ENCODE data around the gene IPMK.
A peak's percentile ranks its signal among the peaks of the same experiment; 100 is the strongest.
"Not testable (repeated sequence)": the region's sequence is repeated elsewhere in the genome, so short reads cannot be mapped to it uniquely, and the experiment has no call there.

Gene IPMK

GRCh38 chr10:58266003-58266825 lies 1.5 kb downstream of the IPMK start:
- no peaks in the 10 kb centered on the region for H3K9me3 ChIP-seq (ENCODE audit: control insufficient read depth, low read length)
- H3K27me3 ChIP-seq (ENCODE audit: control insufficient read depth, insufficient read depth, low read length): no peaks in the 10 kb centered on the region
- H3K4me1 ChIP-seq (ENCODE audit: control insufficient read depth, insufficient read depth, low read length): no peaks in the 10 kb centered on the region
- peak overlapping the region; percentile 54 for H3K4me3 ChIP-seq (ENCODE audit: low read length)
- H3K9ac ChIP-seq (ENCODE audit: low read length): peak overlapping the region; percentile 77
- no peaks in the 10 kb centered on the region for H3K36me3 ChIP-seq (ENCODE audit: control insufficient read depth, insufficient read depth, low read length)

- no peaks in the 10 kb centered on the region for H3K4me1 ChIP-seq (ENCODE audit: control insufficient read depth, insufficient read depth, low read length)
- H3K9me3 ChIP-seq (ENCODE audit: control insufficient read depth, low read length): no peaks in the 10 kb centered on the region
- no peaks in the 10 kb centered on the region for H3K36me3 ChIP-seq (ENCODE audit: control insufficient read depth, insufficient read depth, low read length)
- H3K27me3 ChIP-seq (ENCODE audit: control insufficient read depth, insufficient read depth, low read length): no peaks in the 10 kb centered on the region
- H3K9ac ChIP-seq (ENCODE audit: low read length): no peak overlapping the region
- H3K4me3 ChIP-seq (ENCODE audit: low read length): no peak overlapping the region
Observed at GRCh38 chr10:58265249-58265648, 2.4 kb downstream of the IPMK start.

DNA sequence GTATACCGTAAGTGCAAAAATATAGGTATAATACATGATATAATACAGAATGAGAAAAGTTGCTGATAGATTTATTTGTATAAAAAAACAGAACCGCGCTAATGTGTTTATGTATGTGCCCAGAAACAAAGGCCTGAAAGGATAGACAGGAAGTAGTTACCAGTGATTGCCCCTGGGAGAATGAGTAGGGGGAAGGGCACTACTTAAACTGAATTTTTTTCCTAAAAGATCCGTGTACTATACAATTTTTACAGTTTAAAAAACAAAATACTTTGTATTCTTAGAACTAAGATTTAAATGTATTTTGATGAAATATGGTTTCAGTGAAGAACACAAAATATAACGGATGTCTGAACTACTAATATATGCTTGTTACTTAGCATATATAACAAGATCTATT lies 2.9 kb downstream of the IPMK start:
- H3K9ac ChIP-seq (ENCODE audit: low read length): no peak overlapping the region
- no peaks in the 10 kb centered on the region for H3K36me3 ChIP-seq (ENCODE audit: control insufficient read depth, insufficient read depth, low read length)
- no peaks in the 10 kb centered on the region for H3K9me3 ChIP-seq (ENCODE audit: control insufficient read depth, low read length)
- no peak overlapping the region for H3K4me3 ChIP-seq (ENCODE audit: low read length)
- H3K4me1 ChIP-seq (ENCODE audit: control insufficient read depth, insufficient read depth, low read length): no peaks in the 10 kb centered on the region
- H3K27me3 ChIP-seq (ENCODE audit: control insufficient read depth, insufficient read depth, low read length): no peaks in the 10 kb centered on the region

DNA sequence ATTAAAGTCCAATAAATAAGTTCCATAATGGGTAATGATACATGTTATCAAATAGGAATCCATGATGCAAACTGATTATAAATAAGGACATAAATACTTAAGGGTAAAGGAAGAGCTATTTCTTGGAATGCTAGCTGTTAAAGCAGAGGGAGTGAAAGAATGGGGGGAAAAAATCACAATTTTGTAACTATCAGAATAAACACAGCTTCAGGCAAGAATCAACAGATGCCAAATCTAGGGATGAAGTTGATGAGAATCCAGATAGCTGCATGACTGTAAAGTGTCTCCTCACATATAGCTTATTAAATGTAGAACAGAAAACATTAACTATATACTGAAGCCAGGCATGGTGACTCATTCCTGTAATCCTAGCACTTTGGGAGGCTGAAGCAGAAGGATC lies 4.9 kb downstream of the IPMK start:
- Histone ChIP-seq H3K9me3 (ENCODE audit: control insufficient read depth, low read length) (no peaks in the 10 kb centered on the region), H3K4me3 (ENCODE audit: low read length) (no peak overlapping the region), H3K36me3 (ENCODE audit: control insufficient read depth, insufficient read depth, low read length) (no peaks in the 10 kb centered on the region), H3K4me1 (ENCODE audit: control insufficient read depth, insufficient read depth, low read length) (no peaks in the 10 kb centered on the region), H3K27me3 (ENCODE audit: control insufficient read depth, insufficient read depth, low read length) (no peaks in the 10 kb centered on the region), H3K9ac (ENCODE audit: low read length) (no peak overlapping the region)

DNA sequence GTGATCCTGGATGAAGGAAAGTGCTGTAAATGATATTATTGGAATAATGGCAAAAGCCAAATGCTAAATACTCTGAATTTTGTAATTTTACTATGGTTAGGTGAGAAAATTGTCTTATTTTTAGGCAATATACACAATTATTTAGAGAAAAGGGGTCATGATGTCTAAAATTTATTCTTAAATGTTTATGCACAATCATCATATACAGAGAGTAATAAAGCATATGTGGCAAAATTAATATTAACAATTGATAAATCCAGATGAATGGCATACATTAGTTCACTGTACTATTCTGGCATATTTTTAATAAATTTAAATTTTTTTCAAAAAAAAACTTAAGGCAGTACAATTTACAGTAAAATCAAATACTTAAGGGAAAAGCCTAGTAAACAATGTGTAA lies 7.4 kb downstream of the IPMK start:
- Histone ChIP-seq H3K27me3 (ENCODE audit: control insufficient read depth, insufficient read depth, low read length) (no peaks in the 10 kb centered on the region), H3K9me3 (ENCODE audit: control insufficient read depth, low read length) (no peaks in the 10 kb centered on the region), H3K4me3 (ENCODE audit: low read length) (no peak overlapping the region), H3K9ac (ENCODE audit: low read length) (no peak overlapping the region), H3K36me3 (ENCODE audit: control insufficient read depth, insufficient read depth, low read length) (no peaks in the 10 kb centered on the region), H3K4me1 (ENCODE audit: control insufficient read depth, insufficient read depth, low read length) (no peaks in the 10 kb centered on the region)

DNA sequence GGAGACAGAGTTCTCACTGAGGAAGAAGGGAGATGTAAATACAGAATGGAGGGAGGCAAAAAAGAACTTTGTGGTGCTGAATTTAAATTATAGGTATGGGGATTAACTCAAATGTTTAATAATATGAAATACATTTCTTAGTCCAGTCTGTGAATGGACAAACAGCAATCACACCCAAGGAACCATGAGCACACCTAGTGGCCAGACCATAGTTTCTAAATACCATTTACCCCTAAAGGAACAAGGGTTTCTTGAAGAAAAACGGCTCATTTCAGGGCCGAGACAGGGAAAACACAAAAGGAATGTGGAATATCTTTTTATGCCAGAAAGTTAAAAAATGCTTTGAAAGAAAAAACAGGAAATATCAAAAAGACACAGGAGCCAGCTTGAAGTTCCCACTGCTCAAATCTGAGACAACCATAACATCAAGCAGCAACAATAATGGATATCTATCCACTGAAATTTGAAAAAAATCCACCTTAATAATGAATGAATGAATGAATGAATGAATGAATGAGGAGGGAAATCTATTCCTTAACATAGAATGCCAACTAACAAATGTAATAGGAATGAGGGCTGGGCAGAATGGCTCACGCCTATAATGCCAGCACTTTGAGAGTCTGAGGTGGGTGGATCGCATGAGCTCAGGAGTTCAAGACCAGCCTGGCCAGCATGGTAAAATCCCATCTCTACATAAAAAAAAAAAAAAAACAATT lies 8.6 kb downstream of the IPMK start:
- Histone ChIP-seq H3K4me3 (ENCODE audit: low read length) (no peak overlapping the region), H3K9me3 (ENCODE audit: control insufficient read depth, low read length) (no peaks in the 10 kb centered on the region)

DNA sequence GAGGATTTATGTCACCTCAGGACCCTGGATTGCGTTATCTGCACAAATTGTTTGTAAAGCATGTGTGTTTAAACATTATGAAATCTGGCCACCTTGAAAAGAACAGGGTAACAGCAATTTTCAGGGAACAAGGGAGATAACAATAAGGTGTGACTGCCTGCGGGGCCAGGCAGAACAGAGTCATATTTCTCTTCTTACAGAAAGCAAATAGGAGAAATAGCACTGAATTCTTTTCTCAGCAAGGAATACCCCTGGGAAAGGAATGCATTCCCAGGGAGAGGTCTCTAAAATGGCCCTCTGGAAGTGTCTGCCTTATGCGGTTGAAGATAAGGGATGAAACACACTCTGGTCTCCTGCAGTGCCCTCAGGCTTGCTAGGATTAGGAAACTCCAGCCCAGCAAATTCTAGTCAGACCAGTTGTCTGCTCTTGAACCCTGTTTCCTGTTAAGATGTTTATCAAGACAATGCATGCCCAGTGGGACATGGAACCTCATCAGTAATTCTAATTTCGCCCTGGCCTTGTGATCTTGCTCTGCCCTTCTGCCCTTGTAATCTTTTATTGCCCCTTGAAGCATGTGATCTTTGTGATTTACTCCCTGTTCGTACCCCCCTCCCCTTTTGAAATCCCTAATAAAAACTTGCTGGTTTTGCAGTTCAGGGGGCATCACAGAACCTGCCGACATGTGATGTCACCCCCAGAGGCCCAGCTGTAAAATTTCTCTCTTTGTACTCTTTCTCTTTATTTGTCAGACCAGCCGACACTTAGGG lies 11.5 kb downstream of the IPMK start:
- H3K9ac ChIP-seq (ENCODE audit: low read length): not testable (repeated sequence)

More for the DNA sequence above, 8.6 kb downstream of the IPMK start:
- H3K27me3 ChIP-seq (ENCODE audit: control insufficient read depth, insufficient read depth, low read length): no peaks in the 10 kb centered on the region
- no peaks in the 10 kb centered on the region for H3K4me1 ChIP-seq (ENCODE audit: control insufficient read depth, insufficient read depth, low read length)
- H3K36me3 ChIP-seq (ENCODE audit: control insufficient read depth, insufficient read depth, low read length): no peaks in the 10 kb centered on the region
- H3K9ac ChIP-seq (ENCODE audit: low read length): no peak overlapping the region

DNA sequence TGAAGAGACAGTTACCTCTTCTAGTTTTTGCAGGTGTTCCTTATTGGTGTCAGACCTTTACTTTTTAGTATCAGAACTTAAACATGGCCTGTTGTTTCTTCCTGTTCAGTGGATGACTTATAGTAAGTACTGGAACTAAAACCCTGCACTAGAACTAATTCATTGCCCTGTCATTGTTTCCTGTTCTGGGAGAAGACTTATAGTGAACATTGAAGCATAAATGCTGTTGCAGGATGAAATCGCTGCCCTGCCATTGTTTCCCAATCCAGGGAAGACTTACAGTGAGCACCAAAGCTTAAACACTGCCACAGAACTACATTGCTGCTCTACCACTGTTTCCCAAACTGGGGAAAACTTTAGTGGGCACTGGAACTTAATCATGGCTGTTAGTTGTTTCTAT lies 13.1 kb downstream of the IPMK start:
- Histone ChIP-seq H3K9ac (ENCODE audit: low read length) (no peak overlapping the region), H3K36me3 (ENCODE audit: control insufficient read depth, insufficient read depth, low read length) (no peaks in the 10 kb centered on the region), H3K9me3 (ENCODE audit: control insufficient read depth, low read length) (no peaks in the 10 kb centered on the region), H3K4me1 (ENCODE audit: control insufficient read depth, insufficient read depth, low read length) (no peaks in the 10 kb centered on the region), H3K27me3 (ENCODE audit: control insufficient read depth, insufficient read depth, low read length) (no peaks in the 10 kb centered on the region), H3K4me3 (ENCODE audit: low read length) (no peak overlapping the region)

More for the DNA sequence above, 11.5 kb downstream of the IPMK start:
- not testable (repeated sequence) for H3K27me3 ChIP-seq (ENCODE audit: control insufficient read depth, insufficient read depth, low read length); H3K36me3 ChIP-seq (ENCODE audit: control insufficient read depth, insufficient read depth, low read length); H3K9me3 ChIP-seq (ENCODE audit: control insufficient read depth, low read length); H3K4me3 ChIP-seq (ENCODE audit: low read length); H3K4me1 ChIP-seq (ENCODE audit: control insufficient read depth, insufficient read depth, low read length)

GRCh38 chr10:58253184-58253583 lies 14.5 kb downstream of the IPMK start:
- Histone ChIP-seq H3K4me1 (ENCODE audit: control insufficient read depth, insufficient read depth, low read length) (no peaks in the 10 kb centered on the region), H3K9me3 (ENCODE audit: control insufficient read depth, low read length) (no peaks in the 10 kb centered on the region), H3K9ac (ENCODE audit: low read length) (no peak overlapping the region), H3K4me3 (ENCODE audit: low read length) (no peak overlapping the region), H3K27me3 (ENCODE audit: control insufficient read depth, insufficient read depth, low read length) (no peaks in the 10 kb centered on the region), H3K36me3 (ENCODE audit: control insufficient read depth, insufficient read depth, low read length) (no peaks in the 10 kb centered on the region)

- not testable (repeated sequence) for H3K27me3 ChIP-seq (ENCODE audit: control insufficient read depth, insufficient read depth, low read length); H3K4me1 ChIP-seq (ENCODE audit: control insufficient read depth, insufficient read depth, low read length); H3K36me3 ChIP-seq (ENCODE audit: control insufficient read depth, insufficient read depth, low read length); H3K9me3 ChIP-seq (ENCODE audit: control insufficient read depth, low read length); H3K4me3 ChIP-seq (ENCODE audit: low read length); H3K9ac ChIP-seq (ENCODE audit: low read length)
Observed at GRCh38 chr10:58244666-58245065, 23.0 kb downstream of the IPMK start.

DNA sequence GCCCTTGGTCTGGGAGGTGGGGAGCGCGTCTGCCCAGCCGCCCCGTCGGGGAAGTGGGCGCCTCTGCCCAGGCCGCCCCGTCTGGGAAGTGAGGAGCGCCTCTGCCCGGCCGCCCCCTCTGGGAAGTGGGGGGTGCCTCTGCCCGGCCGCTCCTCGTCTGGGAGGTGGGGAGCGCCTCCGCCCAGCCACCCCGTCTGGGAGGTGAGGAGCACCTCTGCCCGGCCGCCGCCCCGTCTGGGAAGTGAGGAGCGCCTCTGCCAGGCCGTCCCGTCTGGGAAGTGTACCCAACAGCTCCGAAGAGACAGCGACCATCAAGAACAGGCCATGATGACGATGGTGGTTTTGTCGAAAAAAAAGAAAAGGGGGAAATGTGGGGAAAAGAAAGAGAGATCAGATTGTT lies 23.5 kb downstream of the IPMK start:
- H3K9ac ChIP-seq (ENCODE audit: low read length); H3K27me3 ChIP-seq (ENCODE audit: control insufficient read depth, insufficient read depth, low read length); H3K4me1 ChIP-seq (ENCODE audit: control insufficient read depth, insufficient read depth, low read length); H3K9me3 ChIP-seq (ENCODE audit: control insufficient read depth, low read length); H3K4me3 ChIP-seq (ENCODE audit: low read length); H3K36me3 ChIP-seq (ENCODE audit: control insufficient read depth, insufficient read depth, low read length): not testable (repeated sequence)

- H3K9ac ChIP-seq (ENCODE audit: low read length); H3K4me3 ChIP-seq (ENCODE audit: low read length); H3K4me1 ChIP-seq (ENCODE audit: control insufficient read depth, insufficient read depth, low read length); H3K27me3 ChIP-seq (ENCODE audit: control insufficient read depth, insufficient read depth, low read length); H3K9me3 ChIP-seq (ENCODE audit: control insufficient read depth, low read length); H3K36me3 ChIP-seq (ENCODE audit: control insufficient read depth, insufficient read depth, low read length): not testable (repeated sequence)
Observed at GRCh38 chr10:58243801-58244200, 23.9 kb downstream of the IPMK start.
